GM21390 (cell line): ENCODE data around the gene GPR26.

Source experiments
- ATAC-seq: cut with Tn5 transposase; IDR thresholded peaks from one replicate; pipeline ENCODE4 v1.9.1; 2021; ENCODE audit not compliant: unreplicated experiment

The GPR26 gene

DNA sequence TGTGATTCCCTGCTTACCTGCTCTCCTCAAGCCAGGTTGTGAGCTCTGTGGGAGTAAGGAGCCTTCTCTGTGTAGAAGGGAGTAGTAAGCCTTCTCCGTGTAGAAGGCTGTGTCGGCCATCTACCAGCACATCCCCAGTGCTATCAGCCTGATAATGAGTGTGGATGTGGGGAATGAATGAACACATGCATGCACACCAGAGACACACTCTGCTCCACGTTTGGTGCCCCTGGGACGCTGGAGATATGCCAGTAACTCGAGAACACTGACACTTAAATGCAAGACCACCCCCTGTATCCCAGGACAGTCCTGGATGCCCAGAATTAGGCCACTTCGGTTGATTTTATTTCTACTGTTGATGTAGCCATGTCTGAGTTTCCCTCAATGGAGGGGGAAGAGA is 21.1 kb upstream of the GPR26 start:
- ATAC-seq, result no peak

DNA sequence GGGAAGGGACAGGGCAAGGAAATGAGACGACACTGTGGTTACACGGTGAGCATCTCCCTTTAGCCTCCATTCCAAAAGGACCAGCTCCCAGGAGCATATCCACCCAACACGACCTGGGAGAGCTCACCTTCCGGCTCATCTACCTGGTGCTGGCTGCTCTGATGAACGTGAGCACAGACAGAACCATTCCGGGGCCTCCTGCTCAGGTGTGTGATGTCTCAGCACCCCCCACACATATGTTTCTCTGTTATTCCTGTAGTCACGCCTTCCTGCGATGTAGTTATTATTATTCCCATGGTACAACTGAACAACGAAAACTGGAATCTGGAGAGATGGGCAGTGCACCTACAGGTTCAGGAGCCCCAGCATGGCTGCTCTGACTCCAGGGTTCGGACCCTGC is 20.5 kb upstream of the GPR26 start:
- ATAC-seq, result no peak

DNA sequence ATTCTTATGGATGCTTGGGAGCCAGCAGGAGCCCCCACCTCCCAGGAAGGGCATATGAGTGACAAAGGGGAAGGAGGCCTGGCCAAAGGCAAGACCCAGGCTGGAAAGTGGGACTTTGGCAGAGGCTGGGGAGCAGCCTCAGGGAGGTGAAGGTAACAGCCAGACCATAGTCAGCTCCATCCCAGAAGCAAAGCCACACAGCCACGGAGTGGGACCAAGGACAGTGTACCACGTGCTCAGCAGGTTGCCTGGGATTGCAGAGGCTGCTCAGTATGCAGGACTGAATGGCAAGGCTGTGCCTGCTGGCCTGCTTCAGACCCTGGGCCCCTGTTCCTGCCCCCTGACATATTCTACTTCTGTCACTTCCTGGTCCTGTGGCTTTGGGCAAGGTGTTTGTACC is 17.6 kb upstream of the GPR26 start:
- no peak for ATAC-seq

DNA sequence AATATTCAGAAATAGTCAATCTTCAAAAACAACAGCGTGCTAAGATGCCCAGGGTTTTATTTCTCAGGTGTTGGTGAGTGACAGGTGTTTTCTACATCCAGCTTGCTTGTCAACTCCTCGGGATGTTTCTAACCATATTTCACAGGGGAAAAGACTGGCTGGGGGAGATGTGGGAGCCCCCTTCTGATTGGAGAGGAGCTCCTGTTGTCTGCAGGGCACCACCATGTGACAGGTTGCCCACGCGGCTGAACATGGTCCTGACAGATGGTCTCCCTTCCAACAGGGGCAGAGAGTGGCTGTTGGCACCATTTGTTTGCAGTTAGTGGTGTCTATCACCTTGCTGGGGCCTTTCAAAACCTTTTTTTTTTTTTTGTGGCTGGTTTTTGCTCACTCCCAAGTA is 16.5 kb upstream of the GPR26 start:
- ATAC-seq, result no peak

DNA sequence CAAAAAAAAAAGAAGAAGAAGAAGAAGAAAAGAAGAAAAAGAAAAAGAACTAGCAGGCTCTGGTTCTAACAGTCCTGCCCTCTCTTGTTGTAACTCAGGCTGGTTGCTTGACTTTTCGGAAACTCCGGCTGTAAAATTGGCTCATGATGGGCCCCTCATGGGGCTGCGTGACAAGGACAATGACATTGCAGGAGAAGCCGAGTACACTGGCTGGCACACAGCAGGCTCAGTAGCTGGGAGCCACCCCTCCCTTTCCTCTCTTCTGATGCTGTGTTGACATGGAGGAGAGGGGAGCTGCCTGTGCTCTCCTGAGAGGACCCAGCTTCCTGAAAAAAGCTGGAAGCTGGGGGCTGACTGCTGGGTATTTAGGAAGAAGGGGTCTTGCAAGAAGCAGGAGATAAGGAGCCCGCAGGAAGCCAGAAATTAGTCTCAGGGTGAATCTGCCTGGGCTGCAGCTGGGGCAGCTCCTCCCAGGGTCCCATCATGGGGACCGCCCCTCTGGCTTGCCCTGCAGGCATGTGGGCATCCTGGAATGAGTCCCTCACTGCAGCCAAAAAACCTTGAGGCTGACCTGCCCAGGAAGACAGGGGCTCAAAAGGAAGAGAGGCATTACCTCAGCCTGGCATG is 14.6 kb upstream of the GPR26 start:
- no peak for ATAC-seq

DNA sequence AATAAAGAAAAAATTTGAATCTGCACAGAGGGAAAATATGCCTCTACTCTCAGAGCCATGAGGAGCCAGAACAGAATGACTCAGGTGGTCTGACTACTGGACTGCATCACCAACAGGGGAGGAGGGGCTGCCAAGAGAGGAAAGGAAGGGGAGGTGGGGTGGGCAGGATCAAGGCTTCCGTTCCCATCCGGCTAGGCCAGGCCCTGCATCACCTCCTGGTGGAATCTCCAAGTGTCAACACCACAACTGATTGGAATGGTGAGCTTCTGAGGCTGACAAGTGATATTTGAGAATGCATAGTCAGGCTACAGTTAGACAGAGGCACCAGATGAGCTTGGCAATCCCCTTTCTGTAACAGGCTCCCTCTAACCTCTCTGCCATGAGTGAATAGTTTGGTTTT is 10.4 kb upstream of the GPR26 start:
- ATAC-seq, result no peak

DNA sequence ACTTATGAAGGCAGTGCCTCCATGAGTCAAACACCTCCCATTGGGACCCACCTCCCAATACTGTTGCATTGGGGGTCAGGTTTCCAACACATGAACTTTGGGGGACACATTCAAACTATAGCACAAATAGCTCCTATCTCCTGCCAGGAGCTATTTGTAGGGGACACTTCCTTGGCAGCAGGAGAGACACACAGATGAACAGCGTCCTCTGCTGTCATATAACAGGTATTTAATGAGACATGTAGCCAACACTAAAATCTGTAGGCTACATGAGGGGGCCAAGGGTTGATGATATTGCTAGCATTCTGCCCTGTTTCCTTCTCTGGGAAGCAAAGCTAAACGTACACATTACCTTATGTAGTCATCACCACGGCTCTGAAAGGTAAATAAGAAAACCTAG is 2.6 kb upstream of the GPR26 start:
- ATAC-seq, result no peak

DNA sequence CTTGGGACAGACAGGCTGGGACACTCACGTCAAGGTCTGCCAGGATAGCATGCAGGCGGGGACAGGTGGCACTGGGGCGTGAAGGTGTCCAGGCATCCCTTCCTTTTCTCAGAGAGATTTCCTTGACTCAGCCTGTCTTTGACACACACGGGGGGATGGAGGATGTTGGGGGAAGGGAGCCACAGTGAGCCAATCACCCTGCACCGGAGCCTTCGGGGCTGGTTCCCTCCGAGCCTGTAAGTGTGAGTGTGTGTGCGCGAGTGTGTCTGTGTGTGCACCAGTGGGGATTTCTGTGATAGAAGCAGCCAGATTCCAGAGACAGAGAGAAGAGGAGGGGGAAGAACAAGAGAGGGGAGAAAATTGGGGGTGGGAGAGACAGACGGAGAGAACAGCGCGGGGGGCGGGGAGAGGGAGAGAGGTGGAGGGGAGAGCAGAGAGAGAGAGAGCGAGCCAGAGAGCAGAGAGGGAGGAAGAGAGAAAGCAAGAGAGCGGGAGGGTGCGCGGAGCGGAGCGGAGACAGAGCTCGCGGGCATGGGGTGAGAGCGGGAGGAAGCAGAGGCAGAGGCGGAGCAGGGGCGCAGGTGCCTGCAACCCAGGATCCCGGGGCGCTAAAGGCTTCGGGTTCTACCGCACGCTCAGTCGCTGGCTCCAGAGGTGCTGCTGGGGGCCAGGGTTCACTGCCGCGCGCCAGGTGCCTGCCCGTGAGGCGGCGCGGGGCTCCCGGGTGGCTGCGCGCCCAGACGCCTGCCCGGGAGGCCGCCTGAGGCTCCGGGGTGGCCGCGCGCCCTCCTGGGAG is 466 bp upstream of the GPR26 start:
- ATAC-seq, result no peak

DNA sequence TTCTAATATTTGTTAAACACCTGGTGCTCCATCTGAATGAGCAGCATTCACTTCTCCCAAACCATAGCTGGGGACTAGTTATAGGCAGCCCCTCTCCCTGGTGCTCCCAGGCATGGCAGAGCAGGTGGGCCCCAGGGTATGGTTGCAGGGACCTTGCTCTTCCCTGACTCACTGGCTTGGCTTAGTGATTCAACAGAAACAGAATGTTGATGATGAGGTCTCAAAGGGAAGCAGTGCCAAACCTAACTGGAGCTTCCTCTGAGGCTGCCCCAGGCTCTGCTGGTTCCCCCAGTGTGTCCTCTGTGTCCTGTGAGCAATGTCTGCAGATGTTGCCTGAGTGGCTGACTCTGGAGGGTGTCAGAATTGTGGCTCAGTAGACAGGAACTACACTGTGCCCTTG is 3.7 kb downstream of the GPR26 start:
- no peak for ATAC-seq

DNA sequence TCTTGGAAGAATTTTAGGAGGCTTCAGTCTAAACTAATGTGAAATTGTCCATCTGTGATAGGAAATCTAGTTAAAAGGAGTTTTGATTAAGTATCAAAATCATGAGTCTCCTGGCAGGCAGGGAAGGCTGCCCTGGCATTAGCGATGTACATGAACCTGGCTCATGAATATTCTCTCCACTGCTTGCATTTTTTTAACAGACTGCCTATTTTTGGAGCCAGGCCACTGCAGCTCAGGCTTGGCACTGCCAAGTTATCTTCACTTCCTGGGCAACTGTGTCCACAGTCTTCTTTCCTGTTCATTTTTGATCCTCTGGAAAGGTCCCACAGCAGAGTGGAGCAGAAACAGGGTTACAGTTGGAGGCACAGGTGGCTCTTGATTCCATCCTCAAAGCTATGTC is 7.0 kb downstream of the GPR26 start:
- no peak for ATAC-seq

DNA sequence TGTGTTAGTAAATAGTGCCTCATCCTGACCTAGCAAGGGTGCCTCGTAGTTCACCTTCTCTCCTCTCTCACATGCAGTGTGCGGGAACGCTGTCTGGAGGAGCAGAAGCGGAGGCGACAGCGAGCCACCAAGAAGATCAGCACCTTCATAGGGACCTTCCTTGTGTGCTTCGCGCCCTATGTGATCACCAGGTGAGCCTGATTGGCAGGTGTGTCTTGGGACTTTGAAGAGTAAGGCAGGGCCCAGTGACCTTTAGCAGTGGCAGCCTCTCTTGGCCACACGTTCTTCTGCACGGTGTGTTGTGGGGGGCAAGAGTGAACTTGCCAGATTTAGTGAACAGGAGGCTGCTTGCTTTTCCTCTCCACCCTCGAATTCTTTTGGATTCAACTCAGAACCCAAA is 8.6 kb downstream of the GPR26 start:
- no peak for ATAC-seq

DNA sequence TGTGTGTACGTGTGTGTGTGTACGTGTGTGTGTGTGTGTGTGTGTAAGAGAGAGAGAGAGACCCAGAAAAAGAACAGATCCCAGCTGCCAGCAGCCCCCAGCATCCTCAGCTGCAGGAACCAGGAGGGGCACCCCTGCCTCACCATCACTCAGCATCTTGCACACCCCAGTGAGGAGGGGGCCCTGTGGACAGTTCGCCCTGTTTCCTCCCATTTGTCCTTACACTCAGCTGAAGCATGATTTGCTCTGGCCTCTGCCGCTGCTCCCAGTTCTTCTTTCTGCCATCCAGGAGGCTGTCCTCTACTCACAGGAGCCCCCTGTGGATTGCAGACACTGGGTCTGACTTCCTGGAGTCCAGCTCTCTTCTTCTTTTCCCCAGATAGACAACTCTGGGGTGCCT is 9.7 kb downstream of the GPR26 start:
- no peak for ATAC-seq

DNA sequence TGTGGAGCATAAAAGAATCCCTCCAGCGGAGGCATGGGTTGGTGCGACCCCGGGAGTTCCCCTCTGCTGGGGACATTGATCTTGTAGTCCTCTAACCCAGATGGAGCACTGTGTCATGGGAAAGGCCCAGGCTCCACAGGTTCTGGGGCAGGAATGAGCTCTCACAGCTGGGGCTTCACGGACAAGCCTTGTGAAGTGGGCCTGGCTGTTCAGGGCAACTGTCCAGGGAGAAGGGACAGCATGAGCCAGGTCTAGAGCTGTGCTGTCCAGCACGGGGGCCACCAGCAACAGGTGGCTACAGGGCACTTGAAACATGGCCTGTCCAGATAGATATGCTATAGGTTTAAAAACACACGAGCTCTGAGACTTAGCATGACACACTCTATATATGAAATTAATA is 11.4 kb downstream of the GPR26 start:
- no peak for ATAC-seq

DNA sequence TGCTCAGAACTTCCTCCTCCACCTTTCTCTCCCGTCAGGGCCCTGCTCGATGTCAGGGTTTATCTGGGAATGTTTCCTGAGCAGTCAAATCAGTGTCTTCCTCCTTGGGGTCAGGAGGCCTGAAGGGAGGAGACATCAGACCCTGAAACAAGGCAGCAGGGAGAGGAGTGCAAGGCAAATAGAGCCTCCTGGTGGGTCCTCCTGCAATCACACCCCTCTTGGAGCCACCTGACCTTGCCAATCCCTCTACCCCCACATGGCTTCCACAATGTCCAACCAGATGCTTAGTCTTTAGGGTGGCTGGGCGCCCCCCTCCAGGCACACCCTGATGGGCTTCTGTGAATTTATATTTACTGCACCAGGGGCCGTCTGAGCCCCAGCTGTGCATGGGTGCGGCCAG is 12.2 kb downstream of the GPR26 start:
- ATAC-seq, result no peak

DNA sequence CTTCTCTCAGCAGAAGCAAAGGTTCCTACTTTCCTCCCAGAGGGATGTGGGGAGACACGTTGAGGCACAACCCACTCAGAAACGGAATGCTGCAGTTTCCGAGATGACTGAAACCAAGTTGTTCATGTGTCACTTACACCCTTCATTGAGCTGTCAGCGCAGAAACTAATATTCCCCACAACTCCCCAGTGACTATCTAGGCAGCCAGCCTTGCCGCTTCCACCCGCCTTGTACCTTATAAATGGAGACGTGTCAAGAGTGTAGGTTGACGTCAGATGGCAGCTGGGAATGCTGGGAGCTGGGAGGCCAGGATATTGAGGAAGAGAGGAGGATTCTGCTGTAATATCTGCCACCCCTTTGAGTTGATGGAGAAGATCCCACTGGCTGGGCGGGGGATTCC is 15.1 kb downstream of the GPR26 start:
- ATAC-seq, result no peak

DNA sequence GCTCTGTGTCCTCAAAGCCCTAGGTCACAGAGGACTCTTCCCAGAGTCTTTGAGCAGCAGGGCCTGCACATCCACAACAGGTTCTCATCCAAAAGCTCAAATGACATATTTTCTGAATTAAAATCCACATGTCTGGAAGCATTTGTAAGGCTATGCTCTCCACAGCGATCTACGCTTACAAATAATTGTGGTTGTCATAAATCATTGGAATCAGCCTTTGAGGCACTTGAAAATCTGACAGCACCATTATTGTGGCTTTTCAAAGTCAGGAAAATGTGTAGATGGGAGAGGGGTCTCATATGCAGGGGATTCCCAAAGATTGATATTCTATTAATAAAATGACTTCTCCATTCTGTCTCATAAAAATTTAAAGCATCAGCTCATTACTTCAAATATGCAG is 16.3 kb downstream of the GPR26 start:
- ATAC-seq, result no peak

DNA sequence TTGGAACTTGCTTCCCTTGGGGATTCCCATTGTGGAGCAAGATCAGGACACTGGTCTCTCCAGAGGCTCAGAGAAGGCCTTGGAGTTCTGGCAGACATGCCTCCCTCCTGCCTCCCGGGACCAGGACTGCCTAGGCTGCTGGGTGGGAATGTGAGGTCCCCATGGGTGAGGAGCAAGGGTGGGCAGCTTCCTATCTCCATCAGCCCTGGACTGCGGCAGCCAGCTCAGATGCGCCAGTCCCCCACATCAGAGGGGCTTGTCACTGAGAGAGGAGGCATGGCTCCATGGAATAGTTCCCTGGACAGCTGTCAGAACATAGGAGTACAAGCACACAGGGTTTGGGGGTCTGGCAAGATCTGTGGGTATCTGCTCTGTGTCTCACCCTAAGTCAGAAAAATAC is 17.3 kb downstream of the GPR26 start:
- ATAC-seq, result no peak

DNA sequence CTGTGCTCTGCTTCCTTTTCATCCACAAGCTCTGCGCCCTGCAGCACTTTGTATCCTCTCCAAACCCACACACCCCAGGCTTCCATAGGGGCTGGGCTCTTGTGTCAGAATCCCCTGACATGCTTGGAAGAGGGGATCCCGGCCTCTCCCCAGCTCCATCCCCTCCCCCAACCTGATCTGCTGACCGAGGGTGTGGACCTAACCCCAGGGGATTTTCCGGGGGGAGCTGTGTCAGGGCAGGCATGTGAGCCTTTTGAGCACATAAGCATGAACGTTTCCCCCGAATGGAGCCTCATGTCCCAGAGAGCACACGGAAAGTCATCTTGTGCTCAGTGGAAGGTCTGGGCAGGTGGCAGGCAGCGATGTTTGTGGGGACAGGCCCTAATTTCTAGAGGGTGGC is 17.7 kb downstream of the GPR26 start:
- ATAC-seq, result no peak

DNA sequence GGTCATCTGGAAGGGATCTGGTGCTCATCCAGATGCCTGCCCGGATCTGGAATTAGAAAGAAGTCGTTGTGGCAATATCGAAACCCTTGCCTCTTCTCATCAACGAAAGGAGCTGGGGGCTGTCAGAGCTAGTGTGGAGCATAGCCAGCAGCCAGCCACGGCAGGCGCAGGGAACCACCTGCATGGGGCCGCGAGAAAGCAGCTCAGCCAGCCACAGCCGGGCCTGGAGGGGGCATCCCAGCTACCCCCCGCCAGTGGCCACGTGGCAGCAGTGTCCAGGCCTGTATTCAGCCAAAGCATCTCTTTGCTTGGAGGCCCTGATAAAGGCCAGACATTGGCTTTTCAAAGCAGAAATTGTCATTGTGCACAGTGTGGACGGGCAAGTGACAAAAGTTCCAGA is 19.1 kb downstream of the GPR26 start:
- ATAC-seq, result no peak

DNA sequence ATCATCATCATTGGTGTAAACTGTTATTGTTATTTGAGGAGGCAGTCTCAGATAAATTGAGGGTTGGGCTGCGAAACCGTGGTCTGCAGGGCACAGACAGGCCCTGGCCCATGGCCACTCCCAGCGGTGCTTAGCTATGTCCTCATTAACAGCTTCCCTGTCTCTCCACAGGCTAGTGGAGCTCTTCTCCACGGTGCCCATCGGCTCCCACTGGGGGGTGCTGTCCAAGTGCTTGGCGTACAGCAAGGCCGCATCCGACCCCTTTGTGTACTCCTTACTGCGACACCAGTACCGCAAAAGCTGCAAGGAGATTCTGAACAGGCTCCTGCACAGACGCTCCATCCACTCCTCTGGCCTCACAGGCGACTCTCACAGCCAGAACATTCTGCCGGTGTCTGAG is 21.6 kb downstream of the GPR26 start:
- no peak for ATAC-seq

DNA sequence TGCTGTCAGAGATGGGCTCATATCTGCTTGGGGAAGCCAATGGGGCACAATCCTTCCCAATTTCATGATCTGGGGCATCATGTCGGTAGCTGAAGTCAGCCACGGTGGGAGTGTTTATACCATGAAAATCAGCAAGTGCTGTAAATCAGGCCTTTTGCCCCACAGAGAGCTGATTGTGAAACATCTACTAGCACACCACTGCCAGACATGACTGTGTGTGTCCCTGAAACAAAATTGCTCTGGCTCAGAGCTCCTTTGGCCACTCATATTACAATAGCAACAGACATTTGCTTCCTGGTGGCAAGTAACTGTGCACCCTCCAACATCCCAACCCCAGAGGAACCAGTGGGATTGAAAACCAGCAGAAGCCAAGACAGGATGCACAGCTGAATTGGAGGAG is 23.7 kb downstream of the GPR26 start:
- ATAC-seq, result no peak

DNA sequence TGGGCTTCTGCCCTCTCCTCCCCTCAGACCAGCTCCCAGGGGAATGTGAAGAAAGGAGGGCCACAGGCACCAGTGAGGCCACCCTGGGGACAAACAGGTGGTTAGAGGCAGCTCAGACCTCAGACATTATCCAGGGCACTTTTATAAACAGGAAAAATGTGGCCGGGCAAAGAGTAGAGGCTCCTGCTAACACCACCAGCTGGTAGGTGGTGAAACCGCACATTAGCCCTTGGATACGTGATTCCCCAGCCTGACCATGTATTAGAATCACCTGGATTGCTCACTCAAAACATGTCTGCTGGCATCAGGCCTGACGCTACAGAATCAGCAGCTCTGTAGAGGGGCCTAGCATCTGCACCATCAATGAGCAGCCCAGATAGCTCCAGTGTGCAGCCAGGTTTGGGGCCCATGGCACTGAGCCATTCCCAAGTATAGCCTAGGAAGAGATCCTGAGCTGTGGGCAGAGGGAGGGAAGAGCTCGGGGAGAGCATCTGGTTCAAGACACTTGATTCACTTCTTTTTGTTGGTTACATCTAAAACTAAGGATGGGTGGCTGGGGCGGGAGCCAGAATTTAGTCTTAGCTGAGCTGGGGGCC is 37.1 kb downstream of the GPR26 start:
- no peak for ATAC-seq

DNA sequence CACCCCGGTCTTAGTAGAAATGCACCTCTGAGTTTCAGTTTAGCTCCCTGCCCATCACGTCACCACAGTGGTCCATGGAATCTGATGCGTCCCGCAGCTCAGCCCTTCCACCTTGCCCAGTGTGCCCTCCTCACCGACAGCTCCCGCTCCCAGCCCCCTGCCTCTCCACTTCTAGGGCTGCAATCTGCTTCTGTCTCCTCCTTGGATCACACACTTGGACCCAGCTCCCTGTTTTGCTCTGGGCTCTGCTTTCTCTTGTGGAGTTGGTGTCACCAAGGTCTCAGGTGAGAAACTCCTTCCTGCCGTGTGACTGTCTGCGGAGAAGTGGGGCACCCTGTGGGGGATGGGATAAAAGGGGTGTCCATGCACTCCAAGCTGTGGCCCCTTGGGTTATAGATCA is 37.9 kb downstream of the GPR26 start:
- ATAC-seq, result no peak
